ENCODE data around the gene RHNO1.
A peak's percentile ranks its signal among the peaks of the same experiment; 100 is the strongest.

The RHNO1 gene, protein sequence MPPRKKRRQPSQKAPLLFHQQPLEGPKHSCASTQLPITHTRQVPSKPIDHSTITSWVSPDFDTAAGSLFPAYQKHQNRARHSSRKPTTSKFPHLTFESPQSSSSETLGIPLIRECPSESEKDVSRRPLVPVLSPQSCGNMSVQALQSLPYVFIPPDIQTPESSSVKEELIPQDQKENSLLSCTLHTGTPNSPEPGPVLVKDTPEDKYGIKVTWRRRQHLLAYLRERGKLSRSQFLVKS

DNA sequence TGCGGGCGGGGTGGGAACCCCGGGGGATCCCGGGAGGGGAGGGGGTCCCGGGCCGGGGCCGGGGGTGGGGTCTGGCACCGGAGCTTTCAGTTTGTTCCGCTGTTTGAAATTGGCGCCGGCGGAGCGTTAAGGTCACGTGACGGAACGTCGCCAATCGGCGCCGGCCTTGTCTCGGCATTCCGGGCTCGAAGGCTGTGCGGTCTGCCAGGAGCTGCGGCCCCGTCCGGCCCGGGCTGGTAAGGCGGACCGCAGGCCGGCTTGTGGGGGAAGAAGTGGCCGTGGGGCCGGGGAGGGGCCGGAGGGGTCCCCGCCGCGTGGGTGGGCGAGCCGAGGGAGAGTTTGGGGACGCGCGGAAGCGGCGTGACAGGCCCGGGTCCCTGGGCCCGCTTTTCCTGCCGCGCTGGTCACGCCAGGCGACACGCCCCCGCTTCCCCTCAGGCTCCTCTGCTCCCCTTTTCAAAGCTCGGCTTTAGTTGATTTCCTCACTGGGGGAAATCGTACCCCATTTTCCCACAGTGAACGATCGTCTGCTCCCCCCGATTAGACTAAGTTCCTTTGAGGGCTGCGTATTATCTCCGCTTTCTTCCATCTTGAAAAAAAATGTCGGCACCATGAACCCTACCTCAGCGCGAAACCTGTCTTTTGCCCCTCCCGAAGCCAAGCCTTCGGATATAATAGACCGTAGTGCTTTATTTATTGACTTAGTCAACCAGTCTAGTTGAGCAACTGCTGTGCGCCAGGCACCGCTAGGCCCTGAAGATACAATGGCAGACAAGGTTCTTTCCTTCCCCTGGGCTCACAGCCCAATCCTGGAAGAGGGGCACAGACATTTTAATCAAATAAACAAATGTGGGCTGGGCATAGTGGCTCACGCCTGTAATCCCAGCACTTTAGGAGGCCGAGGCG is at the start of gene RHNO1, which contains the start of gene FOXM1:
Gene RHNO1, plus strand, starts transcription at position 177 of the 906 bp plus-strand sequence. CDS start 8,144 bp downstream, outside the sequence.
Gene FOXM1, minus strand, starts transcription at position 128 of the 906 bp plus-strand sequence. CDS start 2,696 bp downstream, outside the sequence.
- DNase-seq (ENCODE audit: low spot score): peak; percentile 98

DNA sequence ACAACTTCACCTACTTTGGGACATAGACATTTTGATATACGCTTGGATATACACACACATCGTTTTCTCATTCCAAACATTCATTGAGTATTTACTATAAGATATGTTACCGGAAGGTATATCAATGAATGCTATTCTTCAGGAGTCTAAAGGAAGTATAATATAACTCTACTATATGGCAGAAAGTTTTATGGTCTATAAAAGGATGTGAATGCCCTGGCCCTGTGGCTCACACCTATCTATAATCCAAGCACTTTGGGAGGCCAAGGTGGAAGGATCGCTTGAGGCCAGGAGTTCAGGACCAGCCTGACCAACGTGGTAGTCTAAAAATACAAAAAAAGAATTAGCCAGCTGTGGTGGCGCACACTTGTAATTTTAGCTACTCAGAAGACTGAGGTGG is 47.7 kb upstream of the RHNO1 start:
- no peak for DNase-seq (ENCODE audit: low spot score)

DNA sequence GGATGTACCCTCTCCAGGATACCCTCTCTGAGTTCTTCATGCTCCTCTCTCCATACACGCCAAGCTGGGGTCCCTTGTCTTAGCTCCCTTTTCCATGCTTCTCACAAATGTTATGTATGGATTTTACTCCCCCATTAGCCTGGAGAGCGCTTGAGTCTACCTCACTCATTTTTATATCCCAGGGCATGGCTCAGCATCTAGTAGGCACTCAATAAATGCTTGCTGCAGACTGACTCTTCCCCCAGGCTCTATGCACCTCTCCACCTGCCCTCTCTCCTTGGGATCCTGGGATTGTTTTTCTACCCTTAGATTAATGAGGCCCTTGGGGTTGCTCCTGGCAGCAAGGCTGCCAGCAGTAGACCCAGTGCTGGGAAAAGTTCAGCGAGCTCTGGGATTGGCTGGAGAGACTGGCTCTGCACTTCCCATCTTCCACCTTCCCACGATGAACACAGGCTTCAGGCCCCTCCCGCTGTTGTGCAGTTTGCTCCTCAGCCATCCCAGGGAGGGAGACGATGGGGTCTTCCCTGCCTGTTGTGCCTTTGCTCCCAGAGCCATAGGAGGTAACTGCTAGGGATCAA is 44.4 kb upstream of the RHNO1 start:
- no peak for DNase-seq (ENCODE audit: low spot score)

DNA sequence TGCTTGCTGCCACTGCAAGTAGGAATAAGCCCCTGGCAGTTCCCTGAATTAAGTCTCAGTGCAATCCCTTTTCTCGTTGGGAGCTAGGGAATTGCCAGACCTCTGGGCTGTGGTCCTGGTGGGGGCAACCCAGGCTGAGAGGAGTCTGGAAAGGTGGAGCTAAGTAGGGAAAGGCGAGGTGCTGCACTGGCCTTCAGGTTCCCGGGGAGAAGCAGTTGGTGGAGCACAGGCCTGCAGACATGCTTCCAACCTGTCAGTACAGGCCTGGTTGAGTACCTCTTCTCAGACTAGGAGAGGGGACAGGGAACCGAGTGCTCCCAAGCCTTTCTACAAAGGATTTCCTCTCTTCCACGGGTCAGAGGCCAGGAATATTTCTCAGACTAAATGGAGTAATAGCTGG is 43.7 kb upstream of the RHNO1 start:
- no peak for DNase-seq (ENCODE audit: low spot score)

DNA sequence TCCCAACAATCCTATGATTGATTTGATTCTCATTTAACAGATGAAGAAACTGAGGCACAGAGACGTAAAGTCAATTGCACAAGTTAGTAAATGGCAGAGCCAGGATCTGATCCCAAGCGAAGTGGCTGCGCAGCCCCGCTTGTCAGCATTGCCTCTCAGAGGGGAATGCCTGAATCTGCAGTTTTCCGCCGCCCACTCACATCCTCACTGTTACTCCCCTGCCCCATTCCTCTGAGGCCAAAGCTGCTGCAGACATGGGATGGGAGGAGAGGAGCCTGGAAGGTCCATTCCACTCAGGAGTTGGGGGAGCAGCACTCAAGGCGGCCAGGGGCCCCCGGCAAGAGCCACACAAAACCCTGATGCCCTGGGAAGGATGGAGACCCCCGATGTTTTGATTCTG is 43.2 kb upstream of the RHNO1 start:
- no peak for DNase-seq (ENCODE audit: low spot score)

DNA sequence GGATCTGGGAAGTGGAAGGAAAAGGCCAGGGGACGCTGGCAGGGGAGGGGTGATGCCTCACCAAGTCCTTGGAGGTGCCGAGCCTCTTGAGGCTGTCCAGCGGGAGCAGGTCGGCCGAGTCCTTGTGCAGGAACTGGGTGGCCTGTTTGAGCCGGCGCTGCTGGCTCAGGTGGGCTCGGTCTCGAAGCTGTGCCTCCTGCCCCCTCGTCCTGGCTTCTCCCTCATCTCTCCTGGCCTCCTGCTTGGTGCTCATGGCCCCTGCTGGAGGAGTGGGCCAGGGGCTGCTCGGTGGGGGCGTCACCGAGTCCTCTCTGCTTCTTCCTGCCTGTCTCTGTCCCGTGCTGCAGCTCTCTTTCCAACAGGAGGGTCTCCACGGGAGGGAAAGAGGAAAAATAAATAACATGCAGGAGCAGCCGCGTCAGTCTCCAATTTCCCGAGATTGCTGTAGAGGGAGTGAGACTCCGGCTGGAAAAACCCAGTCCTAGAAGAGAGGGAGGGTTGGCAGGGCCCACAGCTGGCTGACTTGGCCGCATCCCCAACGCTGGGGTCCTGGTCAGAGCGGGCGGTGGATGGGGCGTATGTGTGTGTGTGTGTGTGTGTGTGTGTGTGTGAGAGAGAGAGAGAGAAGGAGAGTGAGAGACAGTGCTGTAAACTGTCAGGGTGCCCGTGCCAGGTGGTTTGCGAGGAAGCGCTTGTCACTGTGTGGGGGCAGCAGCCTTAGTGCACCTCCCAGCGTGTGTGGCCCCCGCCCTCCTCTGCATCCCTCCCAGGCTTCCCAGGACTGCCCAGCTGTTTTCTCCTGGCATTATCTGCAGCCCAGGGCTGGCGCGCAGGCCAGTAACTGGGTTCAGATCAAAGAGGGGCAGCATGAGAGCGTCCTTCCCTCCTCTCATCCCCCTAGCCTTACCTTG is 42.2 kb upstream of the RHNO1 start, which contains the start of gene NRIP2:
Gene NRIP2, minus strand, starts transcription at position 455 of the 911 bp plus-strand sequence. Its CDS starts 52 bp downstream, at position 403.
- DNase-seq (ENCODE audit: low spot score): peak; percentile 53

DNA sequence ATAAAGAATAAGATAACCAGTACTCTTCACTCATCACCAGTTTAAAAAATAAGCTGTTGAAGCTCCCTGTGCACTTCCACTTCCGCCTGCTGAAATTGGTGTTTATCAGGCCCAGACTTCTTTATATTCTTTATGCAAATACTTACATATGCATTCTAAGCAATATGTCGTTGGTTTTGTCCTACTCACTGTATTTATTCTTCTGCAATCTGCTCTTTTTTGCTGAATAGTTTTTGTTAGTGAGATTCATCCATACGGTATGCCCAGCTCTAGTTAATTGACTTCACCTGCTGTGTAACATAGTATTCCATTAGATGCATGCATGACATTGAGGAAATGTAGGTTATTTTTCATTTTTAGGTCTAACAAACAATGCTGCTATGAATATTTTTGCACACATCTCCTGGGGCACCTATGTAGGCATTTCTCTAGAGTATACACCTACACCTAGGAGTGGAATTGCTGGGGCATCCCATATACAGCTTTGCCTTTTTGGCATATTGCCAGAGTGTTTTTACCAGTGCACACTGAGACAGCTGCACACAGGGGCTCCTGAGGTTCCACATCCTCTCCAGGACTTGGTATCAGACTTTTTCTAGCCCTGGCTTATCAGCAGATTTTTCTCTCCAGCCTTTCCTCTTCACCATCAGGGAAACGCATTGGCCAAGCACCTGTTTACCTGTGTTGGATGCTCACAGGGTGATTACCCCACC is 41.2 kb upstream of the RHNO1 start:
- DNase-seq (ENCODE audit: low spot score): no peak

DNA sequence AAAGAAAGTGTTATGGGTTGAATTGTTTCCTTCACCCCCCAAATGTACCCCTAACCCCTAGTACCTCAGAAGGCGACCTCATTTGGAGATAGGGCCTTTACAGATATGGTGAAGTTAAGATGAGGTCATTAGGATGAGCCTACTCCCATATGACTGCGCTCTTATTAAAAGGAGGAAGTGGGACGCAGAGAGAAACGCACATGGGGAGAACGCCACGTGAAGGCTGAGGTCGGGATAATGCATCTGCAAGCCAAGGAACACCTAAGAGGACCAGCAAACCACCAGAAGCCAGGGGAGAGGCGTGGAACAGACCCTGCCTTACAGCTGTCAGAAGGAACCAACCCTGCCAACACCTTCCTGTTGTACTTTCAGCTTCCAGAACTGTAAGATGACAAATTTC is 40.4 kb upstream of the RHNO1 start:
- no peak for DNase-seq (ENCODE audit: low spot score)

DNA sequence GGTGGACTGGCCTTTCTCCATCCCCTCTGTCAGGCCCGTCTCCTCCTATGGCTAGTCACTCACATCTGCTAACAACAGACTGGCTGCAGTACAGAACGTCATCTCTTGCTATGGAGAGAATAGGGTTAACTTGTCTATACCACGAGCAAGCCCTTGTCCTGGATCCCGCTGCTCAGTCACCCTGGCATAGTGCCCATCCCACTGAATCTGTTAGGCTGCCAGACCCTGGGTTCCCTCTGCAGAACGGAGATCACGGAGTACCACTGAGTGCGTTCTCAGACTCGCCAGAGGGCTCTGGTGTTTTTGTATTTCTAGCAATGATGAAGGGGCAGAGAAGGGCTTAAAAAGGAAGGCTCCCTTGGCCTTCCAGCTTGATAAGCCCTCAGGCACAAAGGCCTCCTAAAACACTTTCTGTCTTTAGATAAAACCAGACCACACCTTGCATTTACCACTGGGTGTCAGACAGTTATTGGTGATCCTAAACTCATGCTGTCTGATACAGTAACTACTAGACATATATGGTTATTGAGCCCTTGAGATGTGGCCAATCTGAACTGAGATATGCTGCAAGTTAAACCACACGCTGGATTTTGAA is 35.9 kb upstream of the RHNO1 start:
- DNase-seq (ENCODE audit: low spot score): no peak

DNA sequence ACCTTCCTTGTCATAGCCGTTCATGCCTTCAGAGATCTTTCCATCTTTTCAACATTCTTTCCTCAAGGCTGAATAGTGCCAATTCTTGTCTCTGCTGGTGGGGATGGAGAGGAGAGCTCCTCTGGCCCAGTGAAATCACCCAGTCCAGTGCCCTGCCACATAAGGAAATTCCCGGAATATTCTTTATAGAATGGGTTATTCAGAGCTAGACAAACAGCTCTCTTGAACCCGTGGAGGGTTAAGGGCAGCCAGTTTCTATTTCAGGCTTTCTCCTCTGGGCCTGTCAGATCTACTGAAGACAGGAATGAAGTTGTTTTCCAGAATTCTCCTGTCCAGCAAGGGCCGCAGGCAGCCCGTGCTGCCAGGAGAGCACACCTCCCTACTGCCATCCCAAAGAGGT is 34.1 kb upstream of the RHNO1 start:
- no peak for DNase-seq (ENCODE audit: low spot score)

DNA sequence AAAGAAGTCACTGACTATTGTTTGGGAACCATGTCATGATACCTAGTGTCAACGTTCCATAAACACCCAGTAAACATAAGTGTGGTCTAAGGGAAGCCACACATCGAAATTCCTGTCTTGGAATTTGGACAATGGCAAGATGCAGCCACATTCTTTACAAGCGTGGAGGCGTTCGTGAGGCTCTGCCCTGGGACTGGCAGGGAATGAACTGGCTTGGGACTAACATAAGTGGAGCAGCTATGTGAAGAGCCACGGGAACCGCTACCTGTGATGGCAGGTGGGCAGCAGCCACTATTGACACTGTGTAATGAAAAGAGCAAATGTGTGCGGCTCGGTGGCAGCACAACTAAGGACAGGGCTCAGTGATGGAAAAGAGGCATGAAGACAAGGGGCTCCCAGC is 32.2 kb upstream of the RHNO1 start:
- no peak for DNase-seq (ENCODE audit: low spot score)

DNA sequence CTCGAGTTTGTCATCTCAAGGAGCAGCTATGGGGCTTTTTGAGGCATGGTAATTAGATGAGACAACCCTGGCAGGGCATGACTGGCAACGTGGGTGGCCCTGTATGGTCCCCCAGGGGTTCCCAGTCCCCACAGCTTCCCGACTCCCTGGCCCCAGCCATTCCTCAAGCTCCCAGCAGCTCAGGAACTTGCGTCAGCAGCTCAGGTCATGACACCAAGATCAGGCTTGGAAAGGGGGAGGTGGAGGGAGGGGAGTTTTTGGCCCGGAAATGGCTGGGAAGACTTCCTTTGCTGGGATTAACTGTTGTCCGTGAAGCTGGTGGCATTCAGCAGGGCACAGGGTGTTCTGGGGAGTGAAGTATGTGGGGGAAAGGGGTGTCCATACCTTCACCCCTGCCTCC is 31.7 kb upstream of the RHNO1 start:
- DNase-seq (ENCODE audit: low spot score): peak; percentile 29

DNA sequence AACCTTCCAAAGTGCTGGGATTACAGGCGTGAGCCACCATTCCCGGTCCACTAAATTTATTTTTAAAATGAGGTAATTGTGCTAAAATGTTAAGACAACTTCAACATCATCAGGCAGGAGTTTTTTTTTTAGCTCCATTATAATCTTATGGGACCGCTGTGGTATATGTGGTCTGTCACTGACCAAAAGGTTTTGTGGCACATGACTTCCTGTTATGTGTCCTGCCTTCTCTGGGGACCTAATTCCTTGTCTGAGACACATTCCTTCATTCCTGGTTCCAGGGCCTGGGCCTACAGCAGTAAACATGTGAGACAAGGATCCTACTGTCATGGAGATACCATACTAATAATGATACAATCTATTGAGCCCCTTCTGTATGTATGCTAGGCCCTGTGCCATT is 25.1 kb upstream of the RHNO1 start:
- DNase-seq (ENCODE audit: low spot score): no peak

DNA sequence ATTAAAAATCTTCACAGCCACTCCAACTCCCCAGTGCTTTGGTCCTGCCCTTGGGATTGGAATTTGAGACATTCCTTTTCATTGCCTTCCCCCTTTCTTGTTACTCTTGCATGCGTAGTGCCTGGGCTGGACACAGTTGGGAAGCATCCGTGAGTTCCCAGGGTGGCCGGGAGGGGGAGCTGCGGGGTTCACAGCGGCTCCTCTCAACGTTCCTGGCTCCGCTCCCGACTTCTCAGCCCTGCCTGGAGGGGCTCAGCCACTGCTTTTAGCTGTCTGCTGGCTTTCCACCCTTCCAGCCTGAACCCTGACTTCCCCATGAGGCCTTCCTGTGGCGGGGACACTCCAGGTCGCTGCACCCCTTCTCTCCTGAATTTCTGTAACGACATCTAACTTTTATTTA is 23.4 kb upstream of the RHNO1 start:
- peak; percentile 96 for DNase-seq (ENCODE audit: low spot score)

DNA sequence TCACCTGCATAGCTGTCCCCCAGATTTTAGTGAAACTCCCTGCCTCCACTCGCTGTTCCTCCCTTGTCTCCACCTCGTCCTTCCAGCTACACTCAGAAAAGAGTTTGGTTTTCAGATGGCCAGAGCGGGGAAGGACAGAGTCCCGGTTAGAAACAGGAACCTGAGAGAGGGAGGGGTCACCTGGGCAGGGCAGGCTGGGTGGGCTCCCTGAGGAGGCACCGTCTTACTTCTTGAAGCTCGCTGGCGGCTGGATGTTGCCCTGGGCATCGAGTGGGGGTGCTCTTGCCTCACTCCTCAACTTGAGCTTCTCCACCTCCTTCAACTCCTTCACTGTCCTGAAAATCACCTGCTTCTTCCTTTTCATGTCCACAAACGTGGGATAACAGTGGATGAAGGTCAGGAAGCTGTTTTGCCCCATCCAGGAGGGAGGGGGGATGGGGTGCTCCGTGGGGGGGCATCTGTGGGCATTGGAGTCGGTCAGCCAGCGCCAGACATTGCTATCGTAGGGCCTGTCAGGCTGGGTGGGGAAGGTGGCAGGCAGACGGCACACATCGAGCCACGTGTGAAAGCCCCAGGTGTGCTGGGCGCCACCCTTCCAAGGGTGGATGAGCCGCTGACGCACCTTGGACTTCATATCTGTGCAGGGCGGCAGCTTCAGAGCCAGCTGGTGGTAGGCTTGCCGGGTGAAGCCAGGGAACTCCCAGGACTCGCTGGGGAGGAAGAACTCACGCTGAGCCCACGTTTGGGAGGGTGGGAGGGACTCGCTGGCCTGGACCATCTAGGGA is 22.2 kb upstream of the RHNO1 start:
- DNase-seq (ENCODE audit: low spot score): no peak

DNA sequence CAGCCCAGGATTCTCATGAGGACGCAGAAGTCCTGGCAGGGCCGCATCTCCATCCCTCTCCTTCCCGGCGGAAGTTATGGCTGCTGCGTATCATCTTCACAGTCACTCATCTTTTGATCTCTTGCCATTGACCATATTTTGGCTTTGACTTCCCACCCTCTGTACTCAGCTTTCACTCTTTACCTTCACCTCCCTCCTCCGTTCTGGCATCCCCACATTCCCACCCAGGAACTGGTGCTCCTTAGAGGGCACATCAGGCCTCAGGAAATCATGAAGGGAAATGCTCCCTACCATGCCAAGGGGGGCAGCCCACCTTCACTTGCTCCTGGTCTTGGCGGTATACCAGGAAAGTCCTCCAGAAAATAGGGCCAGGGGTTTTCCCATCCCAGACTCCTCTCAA is 21.5 kb upstream of the RHNO1 start:
- DNase-seq (ENCODE audit: low spot score): no peak

DNA sequence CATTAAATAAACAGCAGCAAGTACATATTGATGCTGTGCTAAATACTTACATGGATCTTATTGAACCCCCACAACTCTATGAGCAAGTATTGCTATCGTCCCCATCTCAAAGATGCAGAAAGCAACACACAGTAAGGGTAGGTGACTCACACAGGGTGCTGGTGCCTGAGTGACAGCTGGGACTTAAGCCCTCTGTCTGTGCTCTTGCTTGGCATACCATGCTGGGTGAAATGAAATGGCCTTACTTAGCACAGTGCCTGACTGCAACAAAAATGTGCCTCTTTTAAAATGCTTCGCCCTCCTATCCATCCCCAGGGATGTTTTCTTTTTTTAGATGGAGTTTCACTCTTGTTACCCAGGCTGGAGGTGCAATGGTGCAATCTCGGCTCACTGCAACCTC is 21.0 kb upstream of the RHNO1 start:
- no peak for DNase-seq (ENCODE audit: low spot score)

DNA sequence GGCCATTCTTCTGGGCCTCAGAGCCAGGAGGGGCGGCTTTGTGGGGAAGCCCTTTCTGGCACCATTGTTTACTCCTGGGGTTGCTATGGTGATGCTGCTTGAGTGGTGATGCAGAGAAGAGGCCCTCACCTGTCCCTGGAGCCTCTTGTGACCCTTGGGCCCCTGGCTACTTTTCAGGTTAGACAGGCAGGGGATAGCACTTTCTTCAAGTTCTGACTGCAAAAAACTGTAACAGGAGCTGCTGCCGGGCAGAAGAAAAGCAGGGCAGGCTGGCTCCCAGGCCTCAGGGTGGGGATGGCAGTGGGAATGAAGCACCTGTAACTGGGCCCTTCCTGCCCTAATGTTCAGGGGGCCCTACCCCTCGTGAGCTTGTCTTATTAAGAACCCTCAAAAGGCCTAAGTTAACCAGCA is 20.0 kb upstream of the RHNO1 start, which contains the start of gene TEX52:
Gene TEX52, minus strand, starts transcription at position 19 of the 411 bp plus-strand sequence. Its CDS starts 13 bp downstream, at position 6.
- DNase-seq (ENCODE audit: low spot score): no peak

DNA sequence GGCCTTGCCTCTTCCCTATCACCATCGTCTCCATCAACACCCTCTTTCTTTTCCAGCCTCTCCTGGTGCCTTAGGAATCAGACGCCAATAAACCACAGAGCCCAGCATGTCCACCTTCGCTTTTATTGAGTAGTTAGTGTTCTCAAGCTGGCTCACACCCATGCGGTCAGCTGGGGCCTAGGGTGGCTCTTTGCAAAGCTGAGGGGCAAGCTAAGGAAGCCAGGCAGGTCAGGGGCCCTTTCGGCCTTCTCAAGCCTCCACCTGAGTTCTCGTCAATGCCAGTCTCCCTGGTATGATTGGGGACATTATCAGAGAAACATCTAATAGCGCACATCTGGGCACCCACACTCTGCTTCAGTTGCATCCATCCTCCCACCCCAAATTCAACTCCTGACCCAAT is 19.4 kb upstream of the RHNO1 start:
- DNase-seq (ENCODE audit: low spot score): no peak

DNA sequence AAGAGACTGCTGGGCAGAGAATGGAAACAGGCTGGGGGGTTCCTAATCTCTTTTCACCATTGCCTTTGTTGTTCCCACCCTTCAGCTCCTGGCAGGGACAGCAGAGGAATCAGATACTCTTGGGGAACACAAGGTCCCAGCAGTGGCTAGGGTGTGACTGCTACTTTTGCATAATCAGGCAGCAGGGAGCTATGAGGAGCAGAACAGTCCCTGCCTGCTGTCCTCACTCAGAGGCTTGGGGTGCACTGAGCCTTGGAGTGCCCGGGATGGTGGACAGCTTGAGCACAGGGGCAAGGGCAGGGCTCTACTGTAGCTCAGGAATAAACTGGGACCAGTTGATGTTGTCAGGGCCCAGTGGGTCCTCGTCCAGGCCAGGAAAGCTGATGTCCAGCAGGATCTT is 18.7 kb upstream of the RHNO1 start:
- no peak for DNase-seq (ENCODE audit: low spot score)

Measured in AG08395 (cell line).